K562 (cell line): Measurements from ENCODE around the gene FAAP100. TPM values are rescaled to one million over a fixed set of nuclear protein-coding genes. Genes with fewer than 3 reads are reported as not detected.

Source experiments
- CAMTA2 ChIP-seq: fragments of 250-450 bp; sonication (Bioruptor Pico); conservative IDR thresholded peaks from 2 replicates; pipeline ENCODE4 v1.5.1; 2022
- PHB ChIP-seq: fragments of 250-450 bp; sonication (Bioruptor Pico); IDR thresholded peaks from 2 replicates; pipeline ENCODE4 v1.5.0; 2021
- POLR3A ChIP-seq: IDR thresholded peaks from 2 replicates; pipeline ENCODE4 v1.6.1; 2011; ENCODE audit warnings: borderline replicate concordance, mild to moderate bottlenecking, moderate library complexity; ENCODE audit not compliant: insufficient read length, insufficient read depth; ENCODE audit errors: extremely low read depth
- TOE1 ChIP-seq, 2 experiments: fragments of 450-650 bp in 1 of 2; sonication (generic) in 1 of 2; formaldehyde crosslinking in 1 of 2; IDR thresholded peaks; 2 replicates each; pipeline versions ENCODE4 v1.7.1 to v1.8.0; 2016 to 2022; ENCODE audit warnings: borderline replicate concordance in 2 of 2, mild to moderate bottlenecking in 2 of 2, antibody characterized with exemption in 1 of 2, inconsistent platforms in 1 of 2, low read depth in 1 of 2, missing genetic modification reagents in 1 of 2, moderate library complexity in 1 of 2
- ZNF699 ChIP-seq: fragments of 250-450 bp; sonication (Bioruptor Pico); IDR thresholded peaks from 2 replicates; pipeline ENCODE4 v1.8.0; 2021; ENCODE audit warnings: mild to moderate bottlenecking, moderate library complexity; ENCODE audit not compliant: insufficient replicate concordance
- polyA plus RNA-seq, 8 experiments: library from polyadenylated mRNA; depleted of rRNA in 4 of 8; stranded (reverse) in 5 of 8; unstranded in 3 of 8; fragments of >200 nt; fragmentation: Nextera tagmentation in 2 of 8; fragmentation: Illumina TruSeq in 1 of 8; extraction: Ambion mirVana in 2 of 8; extraction: Trizol in 1 of 8; gene quantifications; 2 replicates each; pipeline versions ENCODE4 v1.2.1 to v1.2.3, GENCODE V29; 2011 to 2014; ENCODE audit warnings: inconsistent platforms in 1 of 8, missing spikeins in 1 of 8
- total RNA-seq, 7 experiments: library from RNA; depleted of rRNA in 6 of 7; stranded (reverse); fragments of >200 nt in 6 of 7; fragmentation: Illumina TruSeq in 2 of 7; extraction: Trizol in 2 of 7; gene quantifications; 2 replicates each; pipeline versions ENCODE4 v1.2.1 to v1.2.3, GENCODE V29; 2011 to 2021; ENCODE audit warnings: low replicate concordance in 1 of 7
- TF ChIP-seq, protein P1 (sequence below), 2 experiments: fragments of 450-650 bp; IDR thresholded peaks; 2 replicates each; pipeline ENCODE4 v1.6.1; 2018; ENCODE audit warnings: mild to moderate bottlenecking in 2 of 2, low read depth in 1 of 2; ENCODE audit not compliant: partially characterized antibody in 2 of 2
- TF ChIP-seq, protein P2 (sequence below): fragments of 250-450 bp; sonication (Bioruptor Pico); IDR thresholded peaks from 2 replicates; pipeline ENCODE4 v1.5.0; 2021
- TF ChIP-seq, protein P3 (sequence below): fragments of 450-650 bp; IDR thresholded peaks from 2 replicates; pipeline ENCODE4 v1.6.1; 2018; ENCODE audit not compliant: partially characterized antibody
- TF ChIP-seq, protein P4 (sequence below), 3 experiments: fragments of 200-800 bp in 1 of 3; sonication (Bioruptor generic) in 1 of 3; sonication (generic) in 1 of 3; formaldehyde crosslinking in 1 of 3; IDR thresholded peaks; 2 replicates each; pipeline versions ENCODE4 v1.6.1 to v1.8.0; 2016 to 2022; ENCODE audit warnings: mild to moderate bottlenecking in 2 of 3, missing compliant biosample characterization in 2 of 3, missing genetic modification characterization in 2 of 3, missing genetic modification reagents in 1 of 3
- TF ChIP-seq, protein P5 (sequence below), 2 experiments: fragments of 450-650 bp; IDR thresholded peaks; 2 replicates each; pipeline ENCODE4 v1.6.1; 2016
- TF ChIP-seq, protein P6 (sequence below): sonication (generic); formaldehyde crosslinking; IDR thresholded peaks from 2 replicates; pipeline ENCODE4 v1.8.1; 2023; ENCODE audit warnings: mild to moderate bottlenecking, missing genetic modification reagents

The FAAP100 gene
- total and polyA plus RNA-seq, 9 of the 15 experiments (the other 6 are each of a cell fraction or from before 2014, with no cell fraction given): 0.31 to 51.2 (median 12.6) TPM

DNA sequence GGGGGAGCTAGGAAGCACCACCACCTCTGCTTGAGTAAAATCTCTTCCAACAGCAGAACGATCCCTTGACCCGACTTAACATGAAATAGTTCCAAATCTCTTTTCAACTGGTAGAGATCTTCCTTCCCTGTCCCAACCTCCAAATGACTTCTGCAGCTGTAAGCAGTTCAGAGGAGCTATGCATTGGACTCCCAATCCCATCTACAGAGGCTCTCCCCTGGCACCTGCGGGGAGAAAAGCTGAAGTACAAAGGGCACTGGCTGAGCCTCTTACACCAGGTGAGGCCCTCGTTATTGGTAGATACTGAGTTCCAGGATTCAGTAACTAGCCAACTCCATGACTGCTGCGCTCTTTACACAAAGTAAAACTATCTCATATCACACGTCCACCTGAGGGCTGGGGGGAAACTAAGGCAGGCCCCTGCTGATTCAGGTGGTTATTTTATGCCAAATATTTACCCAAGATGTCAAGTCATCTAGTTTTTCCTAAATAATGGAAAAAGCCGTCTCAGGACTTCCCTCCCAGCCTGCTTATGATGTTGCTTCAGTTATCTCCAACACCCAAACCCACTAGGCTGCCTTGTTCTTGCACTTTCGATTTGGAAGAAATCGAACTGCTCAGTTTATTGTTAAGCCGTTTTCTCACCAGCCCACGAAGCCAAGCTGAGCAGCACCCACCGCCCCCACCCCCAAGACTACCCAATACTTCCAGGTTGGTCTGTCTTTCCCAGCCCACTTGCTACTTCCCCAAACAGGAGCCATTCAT is 42.8 kb downstream of the FAAP100 start (continued):
- TF ChIP-seq, protein P1, sequence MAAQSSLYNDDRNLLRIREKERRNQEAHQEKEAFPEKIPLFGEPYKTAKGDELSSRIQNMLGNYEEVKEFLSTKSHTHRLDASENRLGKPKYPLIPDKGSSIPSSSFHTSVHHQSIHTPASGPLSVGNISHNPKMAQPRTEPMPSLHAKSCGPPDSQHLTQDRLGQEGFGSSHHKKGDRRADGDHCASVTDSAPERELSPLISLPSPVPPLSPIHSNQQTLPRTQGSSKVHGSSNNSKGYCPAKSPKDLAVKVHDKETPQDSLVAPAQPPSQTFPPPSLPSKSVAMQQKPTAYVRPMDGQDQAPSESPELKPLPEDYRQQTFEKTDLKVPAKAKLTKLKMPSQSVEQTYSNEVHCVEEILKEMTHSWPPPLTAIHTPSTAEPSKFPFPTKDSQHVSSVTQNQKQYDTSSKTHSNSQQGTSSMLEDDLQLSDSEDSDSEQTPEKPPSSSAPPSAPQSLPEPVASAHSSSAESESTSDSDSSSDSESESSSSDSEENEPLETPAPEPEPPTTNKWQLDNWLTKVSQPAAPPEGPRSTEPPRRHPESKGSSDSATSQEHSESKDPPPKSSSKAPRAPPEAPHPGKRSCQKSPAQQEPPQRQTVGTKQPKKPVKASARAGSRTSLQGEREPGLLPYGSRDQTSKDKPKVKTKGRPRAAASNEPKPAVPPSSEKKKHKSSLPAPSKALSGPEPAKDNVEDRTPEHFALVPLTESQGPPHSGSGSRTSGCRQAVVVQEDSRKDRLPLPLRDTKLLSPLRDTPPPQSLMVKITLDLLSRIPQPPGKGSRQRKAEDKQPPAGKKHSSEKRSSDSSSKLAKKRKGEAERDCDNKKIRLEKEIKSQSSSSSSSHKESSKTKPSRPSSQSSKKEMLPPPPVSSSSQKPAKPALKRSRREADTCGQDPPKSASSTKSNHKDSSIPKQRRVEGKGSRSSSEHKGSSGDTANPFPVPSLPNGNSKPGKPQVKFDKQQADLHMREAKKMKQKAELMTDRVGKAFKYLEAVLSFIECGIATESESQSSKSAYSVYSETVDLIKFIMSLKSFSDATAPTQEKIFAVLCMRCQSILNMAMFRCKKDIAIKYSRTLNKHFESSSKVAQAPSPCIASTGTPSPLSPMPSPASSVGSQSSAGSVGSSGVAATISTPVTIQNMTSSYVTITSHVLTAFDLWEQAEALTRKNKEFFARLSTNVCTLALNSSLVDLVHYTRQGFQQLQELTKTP (IDR thresholded peaks at IDR 0.05; ENCODE audit: low read depth in 1 of 2, partially characterized antibody in 2 of 2): no peak
- TF ChIP-seq, protein P2, sequence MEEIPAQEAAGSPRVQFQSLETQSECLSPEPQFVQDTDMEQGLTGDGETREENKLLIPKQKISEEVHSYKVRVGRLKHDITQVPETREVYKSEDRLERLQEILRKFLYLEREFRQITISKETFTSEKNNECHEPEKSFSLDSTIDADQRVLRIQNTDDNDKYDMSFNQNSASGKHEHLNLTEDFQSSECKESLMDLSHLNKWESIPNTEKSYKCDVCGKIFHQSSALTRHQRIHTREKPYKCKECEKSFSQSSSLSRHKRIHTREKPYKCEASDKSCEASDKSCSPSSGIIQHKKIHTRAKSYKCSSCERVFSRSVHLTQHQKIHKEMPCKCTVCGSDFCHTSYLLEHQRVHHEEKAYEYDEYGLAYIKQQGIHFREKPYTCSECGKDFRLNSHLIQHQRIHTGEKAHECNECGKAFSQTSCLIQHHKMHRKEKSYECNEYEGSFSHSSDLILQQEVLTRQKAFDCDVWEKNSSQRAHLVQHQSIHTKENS (CRISPR knock-in tag): no peak
- TF ChIP-seq POLR3A: no peak
- TF ChIP-seq, protein P3, sequence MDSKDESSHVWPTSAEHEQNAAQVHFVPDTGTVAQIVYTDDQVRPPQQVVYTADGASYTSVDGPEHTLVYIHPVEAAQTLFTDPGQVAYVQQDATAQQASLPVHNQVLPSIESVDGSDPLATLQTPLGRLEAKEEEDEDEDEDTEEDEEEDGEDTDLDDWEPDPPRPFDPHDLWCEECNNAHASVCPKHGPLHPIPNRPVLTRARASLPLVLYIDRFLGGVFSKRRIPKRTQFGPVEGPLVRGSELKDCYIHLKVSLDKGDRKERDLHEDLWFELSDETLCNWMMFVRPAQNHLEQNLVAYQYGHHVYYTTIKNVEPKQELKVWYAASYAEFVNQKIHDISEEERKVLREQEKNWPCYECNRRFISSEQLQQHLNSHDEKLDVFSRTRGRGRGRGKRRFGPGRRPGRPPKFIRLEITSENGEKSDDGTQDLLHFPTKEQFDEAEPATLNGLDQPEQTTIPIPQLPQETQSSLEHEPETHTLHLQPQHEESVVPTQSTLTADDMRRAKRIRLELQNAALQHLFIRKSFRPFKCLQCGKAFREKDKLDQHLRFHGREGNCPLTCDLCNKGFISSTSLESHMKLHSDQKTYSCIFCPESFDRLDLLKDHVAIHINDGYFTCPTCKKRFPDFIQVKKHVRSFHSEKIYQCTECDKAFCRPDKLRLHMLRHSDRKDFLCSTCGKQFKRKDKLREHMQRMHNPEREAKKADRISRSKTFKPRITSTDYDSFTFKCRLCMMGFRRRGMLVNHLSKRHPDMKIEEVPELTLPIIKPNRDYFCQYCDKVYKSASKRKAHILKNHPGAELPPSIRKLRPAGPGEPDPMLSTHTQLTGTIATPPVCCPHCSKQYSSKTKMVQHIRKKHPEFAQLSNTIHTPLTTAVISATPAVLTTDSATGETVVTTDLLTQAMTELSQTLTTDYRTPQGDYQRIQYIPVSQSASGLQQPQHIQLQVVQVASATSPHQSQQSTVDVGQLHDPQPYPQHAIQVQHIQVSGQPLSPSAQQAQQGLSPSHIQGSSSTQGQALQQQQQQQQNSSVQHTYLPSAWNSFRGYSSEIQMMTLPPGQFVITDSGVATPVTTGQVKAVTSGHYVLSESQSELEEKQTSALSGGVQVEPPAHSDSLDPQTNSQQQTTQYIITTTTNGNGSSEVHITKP: no peak
- no peak for TF ChIP-seq ZNF699
- TF ChIP-seq, protein P4, sequence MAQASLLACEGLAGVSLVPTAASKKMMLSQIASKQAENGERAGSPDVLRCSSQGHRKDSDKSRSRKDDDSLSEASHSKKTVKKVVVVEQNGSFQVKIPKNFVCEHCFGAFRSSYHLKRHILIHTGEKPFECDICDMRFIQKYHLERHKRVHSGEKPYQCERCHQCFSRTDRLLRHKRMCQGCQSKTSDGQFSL (CRISPR knock-in tag; IDR thresholded peaks at IDR 0.05): no peak
- TF ChIP-seq, protein P4 (tag; IDR thresholded peaks at IDR 0.05): no peak
- TF ChIP-seq, protein P5, sequence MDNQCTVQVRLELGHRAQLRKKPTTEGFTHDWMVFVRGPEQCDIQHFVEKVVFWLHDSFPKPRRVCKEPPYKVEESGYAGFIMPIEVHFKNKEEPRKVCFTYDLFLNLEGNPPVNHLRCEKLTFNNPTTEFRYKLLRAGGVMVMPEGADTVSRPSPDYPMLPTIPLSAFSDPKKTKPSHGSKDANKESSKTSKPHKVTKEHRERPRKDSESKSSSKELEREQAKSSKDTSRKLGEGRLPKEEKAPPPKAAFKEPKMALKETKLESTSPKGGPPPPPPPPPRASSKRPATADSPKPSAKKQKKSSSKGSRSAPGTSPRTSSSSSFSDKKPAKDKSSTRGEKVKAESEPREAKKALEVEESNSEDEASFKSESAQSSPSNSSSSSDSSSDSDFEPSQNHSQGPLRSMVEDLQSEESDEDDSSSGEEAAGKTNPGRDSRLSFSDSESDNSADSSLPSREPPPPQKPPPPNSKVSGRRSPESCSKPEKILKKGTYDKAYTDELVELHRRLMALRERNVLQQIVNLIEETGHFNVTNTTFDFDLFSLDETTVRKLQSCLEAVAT (IDR thresholded peaks at IDR 0.05): 0 out of 4 replicates have a peak, but pooled peaks of 1 of the 2 experiments have one; percentile 27
- TF ChIP-seq, protein P6, sequence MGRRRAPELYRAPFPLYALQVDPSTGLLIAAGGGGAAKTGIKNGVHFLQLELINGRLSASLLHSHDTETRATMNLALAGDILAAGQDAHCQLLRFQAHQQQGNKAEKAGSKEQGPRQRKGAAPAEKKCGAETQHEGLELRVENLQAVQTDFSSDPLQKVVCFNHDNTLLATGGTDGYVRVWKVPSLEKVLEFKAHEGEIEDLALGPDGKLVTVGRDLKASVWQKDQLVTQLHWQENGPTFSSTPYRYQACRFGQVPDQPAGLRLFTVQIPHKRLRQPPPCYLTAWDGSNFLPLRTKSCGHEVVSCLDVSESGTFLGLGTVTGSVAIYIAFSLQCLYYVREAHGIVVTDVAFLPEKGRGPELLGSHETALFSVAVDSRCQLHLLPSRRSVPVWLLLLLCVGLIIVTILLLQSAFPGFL: no peak
- no peak for TF ChIP-seq PHB
- no peak for TF ChIP-seq CAMTA2 (CRISPR knock-in tag)
- TF ChIP-seq TOE1 (IDR thresholded peaks at IDR 0.05; ENCODE audit: borderline replicate concordance): no peak
- no peak for TF ChIP-seq TOE1 (CRISPR knock-in tag; IDR thresholded peaks at IDR 0.05; ENCODE audit: borderline replicate concordance, low read depth)
